Muscle of back (tissue), 11 donors: ENCODE measurements around the gene CCDC136. TPM values are rescaled to one million over a fixed set of nuclear protein-coding genes. Genes with fewer than 3 reads are reported as not detected.
A peak's percentile ranks its signal among the peaks of the same experiment; 100 is the strongest.

ENCODE experiments used
- DNase-seq, 3 donors: peaks; one replicate each; pipeline versions ENCODE4 v3.0.0 to v3.0.0-alpha.2; 2013
- polyA plus RNA-seq, 10 donors: library from polyadenylated mRNA; unstranded; fragments of 120-200 nt; gene quantifications; one replicate each; pipeline ENCODE4 v1.2.1, GENCODE V29; 2013; ENCODE audit not compliant: insufficient read length in 10 of 10

The CCDC136 gene
- polyA plus RNA-seq, 10 donors, result 12.6 to 30.1 (median 19.4) TPM

- no peak for DNase-seq
Measured at GRCh38 chr7:128775744-128776474, 15.9 kb upstream of the CCDC136 start, which contains the start of gene OPN1SW. TSS of gene OPN1SW (minus strand) at chr7:128775794. CDS start at chr7:128775781, 13 bp downstream.

DNA sequence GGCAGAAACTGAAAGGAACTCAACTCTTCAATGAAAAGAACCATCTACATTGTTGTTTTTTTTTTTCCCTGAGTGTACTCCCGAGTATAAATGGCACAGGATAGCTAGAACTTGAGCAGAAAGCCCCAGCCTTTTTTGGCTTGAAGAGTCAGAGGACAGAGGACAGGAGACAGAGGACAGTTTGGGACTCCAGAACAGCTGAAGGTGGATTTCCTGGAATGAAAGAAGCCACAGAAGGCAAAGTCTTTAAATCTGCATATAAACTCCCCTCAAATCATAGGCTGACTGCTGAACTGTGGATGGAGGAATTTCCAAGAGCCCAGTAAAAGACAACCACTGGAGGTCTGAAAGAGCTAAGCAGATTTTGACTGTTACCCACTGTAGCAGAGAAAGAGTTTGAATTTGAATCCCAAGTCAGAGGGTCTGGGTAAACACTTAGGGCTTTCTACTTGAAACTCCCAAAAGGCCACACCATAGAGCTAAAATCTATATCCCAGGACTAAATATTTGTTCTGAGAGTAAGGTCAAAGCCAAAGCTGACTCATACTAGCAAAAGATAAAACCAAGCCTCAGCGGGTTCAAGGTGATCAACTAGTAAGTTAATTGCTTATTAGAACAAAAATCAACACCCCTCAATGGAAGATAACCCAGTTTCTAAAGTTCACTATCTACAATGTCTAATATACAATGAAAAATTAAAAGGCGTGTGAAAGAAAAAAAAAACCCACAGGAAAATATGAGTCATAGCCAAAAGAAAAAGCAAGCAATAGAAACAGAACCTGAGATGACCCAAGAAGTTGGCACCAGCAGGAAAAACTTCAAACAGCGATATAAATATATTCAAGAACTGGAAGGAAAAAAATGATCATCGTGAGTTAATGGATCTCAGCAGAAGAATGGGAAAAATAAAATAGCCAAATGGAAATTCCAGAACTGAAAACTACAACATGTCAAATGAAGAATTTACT is 14.3 kb upstream of the CCDC136 start:
- DNase-seq, result no peak

GRCh38 chr7:128778946-128779345 is 12.8 kb upstream of the CCDC136 start:
- no peak for DNase-seq

- DNase-seq, result peak; percentile 79 to 91 (median 89)
Measured at GRCh38 chr7:128781126-128781525, 10.6 kb upstream of the CCDC136 start.

DNA sequence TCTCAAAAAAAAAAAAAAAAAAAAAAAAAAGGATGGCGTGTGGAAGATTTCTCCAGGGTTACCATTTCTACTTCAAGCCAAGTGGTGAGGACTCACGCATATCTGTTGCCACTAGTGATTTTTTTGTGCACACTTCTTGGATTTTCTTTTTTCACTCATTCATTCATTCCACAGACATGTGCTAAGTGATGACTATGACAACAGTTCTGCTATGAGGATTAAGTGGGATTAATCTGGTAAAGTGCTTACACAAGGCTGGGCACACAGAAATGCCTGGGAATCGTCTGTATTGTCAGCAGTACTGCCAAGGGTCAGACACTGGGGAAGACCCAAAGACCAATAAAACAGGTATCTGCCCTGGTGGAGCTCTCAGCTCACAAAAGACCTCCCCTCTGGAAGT is 9.9 kb upstream of the CCDC136 start:
- DNase-seq, result peak in 1 of 3 donors; percentile 15

- DNase-seq, result peak; percentile 82 to 96 (median 88)
Measured at GRCh38 chr7:128783143-128783861, 8.5 kb upstream of the CCDC136 start.

DNA sequence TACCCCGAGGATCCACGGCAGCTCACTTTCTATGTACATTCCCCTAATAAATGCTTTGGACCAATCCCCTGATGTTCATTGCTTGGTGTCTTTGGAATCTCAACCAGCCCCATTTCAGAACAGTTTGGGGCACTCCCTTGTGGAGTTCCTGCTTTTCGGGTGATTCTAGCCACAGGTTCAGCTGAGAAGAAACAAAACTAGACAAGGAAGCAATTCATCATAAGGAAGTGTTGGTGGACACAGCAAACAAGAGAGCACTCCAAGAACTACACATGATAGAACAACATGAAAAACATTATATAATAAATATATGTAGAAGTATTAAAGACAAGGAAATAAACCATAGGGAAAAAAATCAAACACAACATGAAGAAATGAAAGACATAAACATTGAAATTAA is 6.0 kb upstream of the CCDC136 start:
- no peak for DNase-seq

DNA sequence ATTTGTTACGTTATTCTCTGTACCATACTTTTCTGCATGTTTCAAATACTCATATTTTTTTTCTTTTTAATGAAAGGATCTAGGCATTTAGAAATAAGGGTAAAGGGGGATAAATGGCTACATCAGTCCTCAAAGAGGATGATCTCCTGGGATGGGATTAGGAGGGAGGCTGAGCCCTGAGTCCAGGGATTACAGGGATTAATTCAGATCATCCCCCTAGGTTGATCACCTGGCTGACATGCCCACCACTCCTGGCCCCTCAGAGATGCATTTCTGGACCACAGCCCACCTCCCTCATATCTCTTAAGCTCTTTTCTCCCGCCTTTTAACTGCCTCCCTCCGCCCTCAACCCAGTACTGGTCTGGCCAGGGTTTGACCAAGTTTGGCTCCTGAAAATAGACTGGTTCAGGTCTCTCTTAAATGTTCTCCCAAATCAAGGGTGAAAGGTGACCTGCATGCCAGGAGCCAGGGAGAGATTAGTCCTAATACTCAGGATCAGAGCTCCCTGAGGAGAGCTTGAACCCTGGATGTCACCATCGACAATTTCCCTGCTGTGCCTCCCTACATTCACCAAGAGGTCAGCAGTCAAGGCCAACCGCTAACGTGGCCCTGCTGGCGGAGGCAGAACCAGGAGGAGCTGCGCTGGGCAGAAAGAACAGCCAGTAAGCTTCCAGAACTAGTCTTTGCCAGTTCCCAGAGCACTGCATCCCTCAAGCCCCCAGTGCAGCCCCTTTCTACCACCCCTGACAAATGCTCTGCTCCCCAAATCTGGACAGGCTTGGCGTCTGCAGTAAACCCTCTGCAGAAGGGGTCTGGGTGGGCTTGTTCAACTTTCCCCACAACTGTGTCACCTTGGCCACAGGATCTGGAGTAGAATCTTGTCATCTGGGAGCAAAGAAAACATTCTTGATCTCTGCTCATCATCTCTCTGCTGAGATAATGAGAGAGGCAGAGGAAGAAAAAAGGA is 3.0 kb upstream of the CCDC136 start:
- no peak for DNase-seq

- DNase-seq, result peak in 1 of 3 donors; percentile 67
Measured at GRCh38 chr7:128790315-128791041, 1.3 kb upstream of the CCDC136 start.

GRCh38 chr7:128791972-128792327 is 182 bp downstream of the CCDC136 start:
- no peak for DNase-seq

- DNase-seq, result no peak
Measured at GRCh38 chr7:128792471-128793180, 858 bp downstream of the CCDC136 start.

DNA sequence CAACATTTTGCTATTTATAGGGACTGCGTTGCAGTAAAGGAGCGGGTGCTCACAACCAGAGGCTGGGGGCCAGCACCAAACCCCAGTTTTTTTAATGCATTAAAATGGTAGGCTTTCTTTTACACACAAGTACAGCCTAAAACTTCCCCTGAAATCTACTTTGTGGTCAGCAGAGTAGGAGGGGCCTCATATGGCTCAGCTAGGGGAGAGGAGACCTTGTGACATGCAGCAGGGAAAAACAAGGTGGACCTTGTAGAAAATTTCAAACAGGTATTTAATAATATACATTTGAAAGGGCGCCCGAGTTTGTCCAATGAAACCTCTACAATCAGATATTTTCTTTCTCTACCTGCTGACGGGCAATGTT is 1.4 kb downstream of the CCDC136 start:
- DNase-seq, result no peak

DNA sequence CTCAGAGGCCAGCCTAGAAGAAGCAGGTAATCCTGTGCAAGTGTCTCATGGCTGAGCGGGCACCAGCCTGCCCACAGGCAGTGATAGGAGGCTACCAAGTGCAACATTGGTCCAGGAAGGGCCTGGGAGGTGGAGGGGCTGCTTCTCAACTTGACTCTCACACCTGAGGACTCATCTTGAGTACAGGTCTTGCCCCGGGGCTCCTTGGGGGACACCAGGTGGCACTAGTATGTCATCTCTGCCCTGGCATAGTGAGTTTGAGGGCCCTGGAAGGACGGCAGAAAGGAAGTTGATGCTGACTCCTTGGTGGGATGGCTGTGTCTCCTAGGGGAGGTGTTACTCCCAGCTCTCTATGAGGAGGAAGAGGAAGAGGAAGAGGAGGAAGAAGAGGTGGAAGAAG is 2.3 kb downstream of the CCDC136 start:
- DNase-seq, result no peak

- no peak for DNase-seq
Measured at GRCh38 chr7:128794436-128794835, 2.7 kb downstream of the CCDC136 start.

- DNase-seq, result no peak
Measured at GRCh38 chr7:128795129-128795528, 3.4 kb downstream of the CCDC136 start.

GRCh38 chr7:128796327-128796726 is 4.6 kb downstream of the CCDC136 start:
- peak; percentile 63 to 82 (median 74) for DNase-seq

- no peak for DNase-seq
Measured at GRCh38 chr7:128799451-128799850, 7.7 kb downstream of the CCDC136 start.

DNA sequence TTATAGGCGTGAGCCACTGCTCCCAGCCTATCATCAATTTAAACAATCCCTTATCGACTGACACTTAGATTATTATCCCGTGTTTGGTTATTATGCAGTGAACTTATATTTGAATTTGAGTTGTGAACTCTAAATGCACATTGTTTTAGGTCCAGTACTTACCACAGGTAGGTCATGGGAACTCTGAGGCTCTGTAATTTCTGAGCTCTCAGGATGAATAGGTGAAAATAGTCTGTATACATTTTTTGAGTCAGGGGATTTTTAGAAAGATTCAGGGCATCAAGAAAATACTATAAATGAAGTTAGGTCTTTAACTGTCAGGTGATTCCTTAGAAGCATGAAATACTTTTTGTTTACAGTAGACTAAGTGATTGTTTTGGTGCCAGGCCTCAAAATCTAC is 8.8 kb downstream of the CCDC136 start:
- DNase-seq, result no peak

DNA sequence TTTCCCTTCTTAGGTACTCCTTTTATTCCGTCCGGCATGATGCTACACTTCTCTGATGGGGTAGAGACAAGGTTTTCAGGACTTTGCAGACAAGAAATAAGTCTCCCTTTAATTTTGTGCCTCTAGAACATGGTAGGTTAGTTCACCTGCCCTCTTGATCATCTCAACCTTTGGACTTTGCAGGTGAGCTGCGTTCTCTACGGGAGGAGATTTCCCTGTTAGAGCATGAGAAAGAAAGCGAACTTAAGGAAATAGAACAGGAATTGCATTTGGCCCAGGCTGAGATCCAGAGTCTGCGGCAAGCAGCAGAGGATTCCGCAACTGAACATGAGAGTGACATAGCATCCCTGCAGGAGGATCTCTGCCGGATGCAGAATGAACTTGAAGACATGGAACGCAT is 9.2 kb downstream of the CCDC136 start:
- DNase-seq, result no peak
